GM13977 (cell line): ENCODE measurements around the gene TMEM178B.

ENCODE experiments used
- DNase-seq: peaks from one replicate; pipeline ENCODE4 v3.0.0; 2012; ENCODE audit warnings: low spot score
- CTCF ChIP-seq: IDR thresholded peaks from 2 replicates; pipeline ENCODE4 v1.5.1; 2012; ENCODE audit warnings: mild to moderate bottlenecking, control low read depth; ENCODE audit not compliant: insufficient read depth; ENCODE audit errors: extremely low read depth, missing control alignments
- in situ Hi-C: fragments of 300-500 bp; cut with MboI; formaldehyde crosslinking; loops from one replicate; pipeline ENCODE4 v1.12.0; 2022; ENCODE audit warnings: low sequenced_read_pairs, low pct_unique_long_range_greater_than_20kb, mixed read lengths, inconsistent platforms; ENCODE audit not compliant: unreplicated experiment

The TMEM178B gene

GRCh38 chr7:141302617-141303016 is 228.8 kb downstream of the TMEM178B start:
- TF ChIP-seq CTCF, result no peak
- no peak for DNase-seq
- in situ Hi-C loops, result no loop called here

GRCh38 chr7:141304291-141304690 is 230.4 kb downstream of the TMEM178B start:
- TF ChIP-seq CTCF, result no peak
- no peak for DNase-seq
- in situ Hi-C loops, result no loop called here

- in situ Hi-C loops, result no loop called here
- DNase-seq, result no peak
- no peak for TF ChIP-seq CTCF
These were observed 232.2 kb downstream of the TMEM178B start for GRCh38 chr7:141306081-141306480.

- no peak for TF ChIP-seq CTCF
- in situ Hi-C loops, result no loop called here
- DNase-seq, result no peak
These were observed 238.5 kb downstream of the TMEM178B start for GRCh38 chr7:141312395-141312794.

GRCh38 chr7:141312828-141313521 is 239.1 kb downstream of the TMEM178B start:
- no peak for TF ChIP-seq CTCF
- in situ Hi-C loops, result no loop called here
- DNase-seq, result no peak

- no peak for DNase-seq
- in situ Hi-C loops, result no loop called here
- no peak for TF ChIP-seq CTCF
These were observed 240.0 kb downstream of the TMEM178B start for GRCh38 chr7:141313896-141314295.

- DNase-seq, result no peak
- TF ChIP-seq CTCF, result no peak
- in situ Hi-C loops, result no loop called here
These were observed 243.2 kb downstream of the TMEM178B start for GRCh38 chr7:141317033-141317585.
